Lower leg skin (tissue), 3 donors: ENCODE data around the gene ASAP2.

Experiments
- CTCF ChIP-seq, 3 donors: fragments of 450-650 bp; IDR thresholded peaks; one replicate each; pipeline ENCODE4 v1.5.1; 2016; ENCODE audit warnings: antibody characterized with exemption in 3 of 3, mild to moderate bottlenecking in 3 of 3, moderate library complexity in 2 of 3
- POLR2A ChIP-seq, 2 donors: fragments of 450-650 bp; IDR thresholded peaks; one replicate each; pipeline ENCODE4 v1.6.1; 2016 to 2017; ENCODE audit warnings: antibody characterized with exemption in 2 of 2, mild to moderate bottlenecking in 1 of 2, moderate library complexity in 1 of 2

GRCh38 chr2:9360701-9361100, 154.1 kb downstream of the ASAP2 start:
- TF ChIP-seq CTCF (IDR thresholded peaks at IDR 0.05) (no peak), POLR2A (IDR thresholded peaks at IDR 0.05) (no peak)
